ENCODE results near the gene UXT. TPM values are rescaled to one million over a fixed set of nuclear protein-coding genes. Genes with fewer than 3 reads are reported as not detected.

Gene UXT
- total and polyA plus RNA-seq, 5 donors from 2014 or later = 140 to 416 (median 340) TPM

DNA sequence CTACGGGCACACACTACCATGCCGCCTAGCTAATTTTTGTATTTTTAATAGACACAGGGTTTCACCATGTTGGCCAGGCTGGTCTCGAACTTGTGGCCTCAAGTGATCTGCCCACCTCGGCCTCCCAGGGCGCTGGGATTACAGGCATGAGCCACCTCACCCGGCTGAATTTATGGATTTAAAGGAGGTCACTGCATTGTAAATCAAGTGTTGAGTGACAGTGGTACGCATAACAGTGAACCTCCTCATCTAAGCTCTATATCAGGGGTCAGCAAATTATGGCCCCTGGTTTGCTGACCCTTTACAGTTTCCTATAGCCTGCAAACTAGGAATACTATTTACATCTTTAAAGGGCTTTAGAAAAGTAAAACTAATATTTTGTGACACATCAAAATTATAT, 2.6 kb upstream of the UXT start:
- H3K4me1 Mint-ChIP-seq = peaks cover 0 to 22% (median 6%) of the 10 kb centered on the region in 4 donors
- peak overlapping the region in 1 of 4 donors; percentile 32 for H3K4me3 Mint-ChIP-seq
- H3K27me3 ChIP-seq (ENCODE audit: control insufficient read depth, insufficient read depth, low read length) = no peaks in the 10 kb centered on the region
- H3K36me3 ChIP-seq (ENCODE audit: control insufficient read depth, insufficient read depth, low read length) = peaks cover 9% of the 10 kb centered on the region
- no peak for ATAC-seq (ENCODE audit: low read depth in 2 of 2)
- H3K4me1 ChIP-seq (ENCODE audit: control insufficient read depth, insufficient read depth, low read length, poor library complexity, severe bottlenecking) = peaks cover 5% of the 10 kb centered on the region
- no peak overlapping the region for H3K4me3 ChIP-seq (ENCODE audit: low read depth, low read length)
- no peak overlapping the region for H3K27ac ChIP-seq (ENCODE audit: insufficient read depth, low read length, poor library complexity, severe bottlenecking)
- H3K9me3 Mint-ChIP-seq = peaks cover 0 to 1% (median 0%) of the 10 kb centered on the region in 7 donors
- no peak overlapping the region for H3K27ac Mint-ChIP-seq
- H3K27me3 Mint-ChIP-seq = no peaks in the 10 kb centered on the region
- H3K9me3 ChIP-seq (ENCODE audit: control insufficient read depth in 2 of 2, low read length in 2 of 2) = no peaks in the 10 kb centered on the region
- H3K36me3 Mint-ChIP-seq = peaks cover under 1% of the 10 kb centered on the region
- DNase-seq = no peak

DNA sequence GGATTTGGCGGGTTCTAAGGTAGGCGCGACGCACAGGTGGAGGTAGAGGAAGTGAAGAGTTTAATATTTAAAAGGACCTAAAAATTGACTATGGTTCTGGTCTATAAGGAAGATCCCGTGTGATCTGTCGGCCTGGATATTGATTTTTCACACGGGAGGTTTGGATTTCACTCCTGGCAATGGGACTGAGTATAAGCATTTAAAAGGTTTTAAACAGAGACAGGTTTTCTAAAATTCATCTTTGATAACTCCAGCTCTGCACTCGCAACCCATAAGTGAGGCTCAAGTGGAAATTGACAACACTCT, 394 bp upstream of the UXT start:
- ATAC-seq (ENCODE audit: low read depth in 2 of 2) = no peak
- Histone ChIP-seq H3K9me3 (ENCODE audit: control insufficient read depth in 2 of 2, low read length in 2 of 2) (no peaks in the 10 kb centered on the region), H3K4me1 (ENCODE audit: control insufficient read depth, insufficient read depth, low read length, poor library complexity, severe bottlenecking) (peaks cover 5% of the 10 kb centered on the region), H3K36me3 (ENCODE audit: control insufficient read depth, insufficient read depth, low read length) (peaks cover 21% of the 10 kb centered on the region), H3K27ac (ENCODE audit: insufficient read depth, low read length, poor library complexity, severe bottlenecking) (peak overlapping the region; percentile 97), H3K4me3 (ENCODE audit: low read depth, low read length) (peak overlapping the region; percentile 58), H3K27me3 (ENCODE audit: control insufficient read depth, insufficient read depth, low read length) (no peaks in the 10 kb centered on the region)
- Mint-ChIP-seq H3K4me1 (peaks cover 0 to 29% (median 10%) of the 10 kb centered on the region in 4 donors), H3K4me3 (peak overlapping the region; percentile 87 to 95 (median 94)), H3K36me3 (peaks cover 8% of the 10 kb centered on the region), H3K9me3 (no peaks in the 10 kb centered on the region), H3K27me3 (no peaks in the 10 kb centered on the region), H3K27ac (peak overlapping the region; percentile 98 to 99 (median 98))
- DNase-seq = no peak

DNA sequence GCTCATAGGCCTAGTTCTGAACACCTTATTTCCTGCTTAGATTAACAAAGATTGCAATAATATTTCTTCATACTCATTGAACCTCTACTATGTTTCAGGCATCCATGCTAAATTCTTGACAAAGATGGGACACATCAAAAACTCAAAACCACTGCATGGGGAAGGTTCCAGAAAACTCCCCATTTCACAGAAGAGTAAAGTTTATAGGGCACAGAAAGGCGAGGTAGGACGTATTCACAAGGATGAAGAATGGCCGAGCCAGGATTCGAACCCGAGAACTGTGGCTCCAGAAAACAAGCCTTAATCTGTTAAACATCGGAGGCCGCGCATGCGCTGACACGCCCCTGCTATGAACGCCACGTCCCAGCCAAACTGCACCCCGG, 688 bp downstream of the UXT start:
- Histone ChIP-seq H3K27me3 (ENCODE audit: control insufficient read depth, insufficient read depth, low read length) (no peaks in the 10 kb centered on the region), H3K4me3 (ENCODE audit: low read depth, low read length) (peak overlapping the region; percentile 85), H3K9me3 (ENCODE audit: control insufficient read depth in 2 of 2, low read length in 2 of 2) (no peaks in the 10 kb centered on the region), H3K27ac (ENCODE audit: insufficient read depth, low read length, poor library complexity, severe bottlenecking) (peak overlapping the region; percentile 97), H3K4me1 (ENCODE audit: control insufficient read depth, insufficient read depth, low read length, poor library complexity, severe bottlenecking) (peaks cover 5% of the 10 kb centered on the region), H3K36me3 (ENCODE audit: control insufficient read depth, insufficient read depth, low read length) (peaks cover 28% of the 10 kb centered on the region)
- H3K27ac Mint-ChIP-seq = peak overlapping the region; percentile 98 to 99 (median 98)
- H3K36me3 Mint-ChIP-seq = peaks cover 8% of the 10 kb centered on the region
- DNase-seq (no peak), ATAC-seq (ENCODE audit: low read depth in 2 of 2) (no peak)
- peaks cover 0 to 29% (median 10%) of the 10 kb centered on the region in 4 donors for H3K4me1 Mint-ChIP-seq
- no peaks in the 10 kb centered on the region for H3K9me3 Mint-ChIP-seq
- peak overlapping the region; percentile 87 to 95 (median 94) for H3K4me3 Mint-ChIP-seq
- H3K27me3 Mint-ChIP-seq = no peaks in the 10 kb centered on the region

DNA sequence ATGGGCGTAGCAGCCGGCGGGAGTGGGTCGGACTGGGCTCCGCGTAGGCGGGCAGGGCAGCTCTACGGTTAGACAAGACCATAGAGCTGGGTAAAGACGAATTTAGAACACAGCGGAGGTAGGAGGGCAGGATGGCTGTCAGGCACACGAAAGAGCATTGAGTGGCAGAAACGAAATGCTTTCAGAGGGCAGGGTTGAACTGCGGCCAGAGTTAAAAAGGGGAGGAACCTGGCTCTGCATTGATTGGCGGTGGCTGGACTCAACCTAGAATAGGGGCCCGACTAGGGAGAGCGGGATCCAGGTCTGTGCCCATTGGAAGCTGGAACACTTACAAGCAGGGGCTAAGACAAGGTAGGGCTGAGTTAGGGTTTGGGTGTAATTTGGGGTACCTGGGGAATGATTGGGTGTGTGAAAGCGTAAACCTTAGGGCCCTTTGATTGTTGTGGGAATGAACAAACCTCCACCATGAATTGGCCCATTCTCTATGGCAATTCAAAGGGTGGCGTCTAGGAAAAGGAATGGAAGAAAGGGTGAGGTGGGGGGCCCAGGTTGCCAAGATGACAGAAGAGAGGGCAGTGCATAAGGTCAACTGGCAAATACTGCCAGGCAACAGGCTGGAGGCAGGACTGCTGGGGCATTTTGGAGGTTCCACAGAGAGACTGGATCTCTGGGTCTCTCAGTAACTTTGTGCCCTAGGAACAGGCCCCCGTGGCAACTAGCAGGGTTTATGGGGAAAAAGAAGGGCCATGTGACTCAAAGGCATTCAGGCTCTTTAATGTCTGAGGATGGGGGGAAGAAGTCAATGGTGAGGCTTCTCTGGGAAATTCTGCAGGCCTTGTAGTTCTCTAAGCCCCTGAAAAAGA, 7.7 kb downstream of the UXT start:
- Histone ChIP-seq H3K27me3 (ENCODE audit: control insufficient read depth, insufficient read depth, low read length) (no peaks in the 10 kb centered on the region), H3K36me3 (ENCODE audit: control insufficient read depth, insufficient read depth, low read length) (peaks cover 18% of the 10 kb centered on the region), H3K27ac (ENCODE audit: insufficient read depth, low read length, poor library complexity, severe bottlenecking) (peak overlapping the region; percentile 78), H3K4me3 (ENCODE audit: low read depth, low read length) (peak overlapping the region; percentile 66), H3K4me1 (ENCODE audit: control insufficient read depth, insufficient read depth, low read length, poor library complexity, severe bottlenecking) (peaks cover 23% of the 10 kb centered on the region), H3K9me3 (ENCODE audit: control insufficient read depth in 2 of 2, low read length in 2 of 2) (no peaks in the 10 kb centered on the region)
- Mint-ChIP-seq H3K27ac (peak overlapping the region; percentile 80 to 96 (median 85)), H3K36me3 (peaks cover 5% of the 10 kb centered on the region), H3K27me3 (no peaks in the 10 kb centered on the region), H3K4me3 (peak overlapping the region; percentile 88 to 93 (median 90)), H3K9me3 (no peaks in the 10 kb centered on the region), H3K4me1 (peaks cover 8 to 47% (median 29%) of the 10 kb centered on the region in 4 donors)
- DNase-seq (no peak), ATAC-seq (ENCODE audit: low read depth in 2 of 2) (no peak)

DNA sequence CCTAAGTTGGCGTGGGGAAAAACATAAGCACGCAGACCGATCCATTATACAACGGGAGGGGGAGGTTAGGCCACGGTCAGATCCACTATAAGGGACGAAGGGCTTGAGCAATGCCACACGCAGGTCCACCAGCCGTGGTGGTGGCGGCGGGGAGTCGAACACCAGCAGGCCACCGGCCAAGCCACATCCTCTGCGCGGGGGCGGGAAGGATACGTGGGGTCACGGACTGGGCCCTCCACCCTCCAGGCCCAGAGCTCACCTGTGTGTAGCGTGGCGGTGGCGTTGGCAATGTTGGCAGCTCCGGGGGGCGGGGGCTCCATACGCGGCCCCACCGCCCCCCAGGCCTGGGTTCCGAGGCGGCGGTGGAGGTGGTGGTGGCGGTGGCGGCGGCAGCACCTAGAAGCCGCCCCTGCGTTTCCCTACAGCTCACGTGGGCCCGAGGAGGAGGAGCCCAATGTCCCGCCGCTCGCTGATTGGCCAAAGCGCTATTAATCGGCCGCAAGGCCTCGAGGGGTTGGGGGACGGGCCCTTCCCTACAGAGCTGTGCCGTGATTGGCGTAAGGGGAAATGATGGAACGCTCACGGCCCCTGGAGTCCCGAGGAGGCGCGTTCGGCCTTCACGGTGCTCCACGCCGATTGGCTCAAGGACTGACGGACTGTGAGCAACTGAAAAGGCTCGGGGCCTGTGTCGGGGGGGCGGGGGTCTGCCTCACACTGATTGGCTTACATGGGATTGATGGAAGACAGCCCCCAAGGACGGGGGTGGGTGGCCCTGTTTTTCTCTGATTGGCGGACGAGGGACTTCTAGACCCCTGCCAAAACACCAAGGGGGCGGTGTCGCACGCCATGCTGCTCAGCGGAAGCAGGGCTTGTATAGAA, 8.6 kb downstream of the UXT start, which contains the start of gene ELK1:
Gene ELK1, minus strand, starts transcription at position 400 of the 879 bp plus-strand sequence. CDS start 9,122 bp downstream, outside the sequence.
- H3K9me3 ChIP-seq (ENCODE audit: control insufficient read depth in 2 of 2, low read length in 2 of 2) = no peaks in the 10 kb centered on the region
- no peaks in the 10 kb centered on the region for H3K27me3 ChIP-seq (ENCODE audit: control insufficient read depth, insufficient read depth, low read length)
- peak within 1 kb of the TSS; percentile 75 for H3K4me3 ChIP-seq (ENCODE audit: low read depth, low read length)
- peaks cover 8 to 50% (median 31%) of the 10 kb centered on the region in 4 donors for H3K4me1 Mint-ChIP-seq
- peak within 1 kb of the TSS; percentile 78 for H3K27ac ChIP-seq (ENCODE audit: insufficient read depth, low read length, poor library complexity, severe bottlenecking)
- H3K36me3 ChIP-seq (ENCODE audit: control insufficient read depth, insufficient read depth, low read length) = peaks cover 10% of the 10 kb centered on the region
- H3K9me3 Mint-ChIP-seq = no peaks in the 10 kb centered on the region
- H3K27me3 Mint-ChIP-seq = no peaks in the 10 kb centered on the region
- peaks cover 23% of the 10 kb centered on the region for H3K4me1 ChIP-seq (ENCODE audit: control insufficient read depth, insufficient read depth, low read length, poor library complexity, severe bottlenecking)
- no peaks in the 10 kb centered on the region for H3K36me3 Mint-ChIP-seq
- peak; percentile 88 to 92 for ATAC-seq (ENCODE audit: low read depth in 2 of 2)
- H3K27ac Mint-ChIP-seq = peak within 1 kb of the TSS; percentile 80 to 96 (median 85)
- DNase-seq = peak; percentile 87 to 96 (median 90)
- H3K4me3 Mint-ChIP-seq = peak within 1 kb of the TSS; percentile 88 to 93 (median 90)

DNA sequence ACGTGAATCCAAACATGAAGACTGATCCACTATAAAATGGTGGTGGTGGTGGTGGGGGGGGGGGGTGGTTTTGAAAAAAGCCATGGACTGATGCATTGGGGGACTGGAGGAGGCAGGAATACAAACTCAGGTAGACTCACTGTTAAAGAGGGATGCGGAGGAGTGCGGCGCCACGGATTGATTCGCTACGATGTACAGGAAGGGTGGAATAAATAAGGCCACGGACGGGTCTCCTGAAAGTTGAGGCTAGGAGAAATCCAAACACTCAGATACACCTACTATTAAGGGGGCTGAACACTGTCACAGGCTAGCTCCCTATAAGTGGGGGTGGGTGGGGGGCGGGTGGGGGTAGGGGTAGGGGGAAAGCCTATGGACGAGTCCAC, 9.2 kb downstream of the UXT start:
- H3K27ac Mint-ChIP-seq = peak overlapping the region in 2 of 3 donors; percentile 85 to 86
- Histone ChIP-seq H3K4me3 (ENCODE audit: low read depth, low read length) (peak overlapping the region; percentile 75), H3K27ac (ENCODE audit: insufficient read depth, low read length, poor library complexity, severe bottlenecking) (peak overlapping the region; percentile 78)

DNA sequence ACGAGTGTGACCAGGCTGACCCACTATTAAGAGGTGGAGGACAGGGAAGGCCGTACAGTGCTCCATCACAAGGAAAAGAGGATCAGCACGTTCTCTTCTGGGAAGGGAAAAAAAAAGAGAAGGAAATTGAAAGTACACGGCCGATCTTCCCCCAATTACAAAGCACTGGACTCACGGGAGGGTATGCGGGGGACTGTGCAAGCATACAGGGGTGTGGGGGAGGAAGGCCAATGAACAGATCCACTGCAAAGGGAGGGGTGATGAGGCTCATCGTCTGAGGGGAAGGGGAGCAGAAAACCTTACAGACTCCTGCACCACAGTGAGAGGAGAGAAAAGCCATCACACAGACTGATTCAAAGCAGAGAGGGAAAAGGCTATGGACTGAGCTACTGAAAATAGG, 9.7 kb downstream of the UXT start:
- Histone ChIP-seq H3K27ac (ENCODE audit: insufficient read depth, low read length, poor library complexity, severe bottlenecking) (peak overlapping the region; percentile 23), H3K4me3 (ENCODE audit: low read depth, low read length) (peak overlapping the region; percentile 75), H3K4me1 (ENCODE audit: control insufficient read depth, insufficient read depth, low read length, poor library complexity, severe bottlenecking) (peaks cover 25% of the 10 kb centered on the region), H3K9me3 (ENCODE audit: control insufficient read depth in 2 of 2, low read length in 2 of 2) (no peaks in the 10 kb centered on the region), H3K36me3 (ENCODE audit: control insufficient read depth, insufficient read depth, low read length) (peaks cover 9% of the 10 kb centered on the region), H3K27me3 (ENCODE audit: control insufficient read depth, insufficient read depth, low read length) (no peaks in the 10 kb centered on the region)
- Mint-ChIP-seq H3K27ac (peak overlapping the region in 2 of 3 donors; percentile 85 to 86), H3K36me3 (no peaks in the 10 kb centered on the region), H3K27me3 (no peaks in the 10 kb centered on the region), H3K4me1 (peaks cover 8 to 59% (median 33%) of the 10 kb centered on the region in 4 donors), H3K9me3 (no peaks in the 10 kb centered on the region), H3K4me3 (peak overlapping the region; percentile 88 to 93 (median 90))
- DNase-seq (no peak), ATAC-seq (ENCODE audit: low read depth in 2 of 2) (no peak)

More for the DNA sequence above, 9.2 kb downstream of the UXT start:
- H3K36me3 ChIP-seq (ENCODE audit: control insufficient read depth, insufficient read depth, low read length) = peaks cover 9% of the 10 kb centered on the region
- DNase-seq (no peak), ATAC-seq (ENCODE audit: low read depth in 2 of 2) (no peak)
- no peaks in the 10 kb centered on the region for H3K9me3 ChIP-seq (ENCODE audit: control insufficient read depth in 2 of 2, low read length in 2 of 2)
- Mint-ChIP-seq H3K36me3 (no peaks in the 10 kb centered on the region), H3K9me3 (no peaks in the 10 kb centered on the region), H3K4me3 (peak overlapping the region; percentile 88 to 93 (median 90)), H3K4me1 (peaks cover 8 to 54% (median 31%) of the 10 kb centered on the region in 4 donors), H3K27me3 (no peaks in the 10 kb centered on the region)
- no peaks in the 10 kb centered on the region for H3K27me3 ChIP-seq (ENCODE audit: control insufficient read depth, insufficient read depth, low read length)
- H3K4me1 ChIP-seq (ENCODE audit: control insufficient read depth, insufficient read depth, low read length, poor library complexity, severe bottlenecking) = peaks cover 23% of the 10 kb centered on the region

Measured in CD4-positive, CD25-positive, alpha-beta regulatory T cell (primary cell).